GM12891 (cell line): Measurements from ENCODE around the gene FSD1.

ENCODE experiments used
- POLR2A ChIP-seq: IDR thresholded peaks from 2 replicates; pipeline ENCODE4 v1.6.1; 2011; ENCODE audit warnings: low read depth, low read length, control low read depth
- POLR2AphosphoS5 ChIP-seq: IDR thresholded peaks from 2 replicates; pipeline ENCODE4 v1.6.1; 2011; ENCODE audit warnings: low read depth, low read length, control low read depth
- TAF1 ChIP-seq: IDR thresholded peaks from 2 replicates; pipeline ENCODE4 v1.6.1; 2011; ENCODE audit warnings: low read depth, low read length, control low read depth

DNA sequence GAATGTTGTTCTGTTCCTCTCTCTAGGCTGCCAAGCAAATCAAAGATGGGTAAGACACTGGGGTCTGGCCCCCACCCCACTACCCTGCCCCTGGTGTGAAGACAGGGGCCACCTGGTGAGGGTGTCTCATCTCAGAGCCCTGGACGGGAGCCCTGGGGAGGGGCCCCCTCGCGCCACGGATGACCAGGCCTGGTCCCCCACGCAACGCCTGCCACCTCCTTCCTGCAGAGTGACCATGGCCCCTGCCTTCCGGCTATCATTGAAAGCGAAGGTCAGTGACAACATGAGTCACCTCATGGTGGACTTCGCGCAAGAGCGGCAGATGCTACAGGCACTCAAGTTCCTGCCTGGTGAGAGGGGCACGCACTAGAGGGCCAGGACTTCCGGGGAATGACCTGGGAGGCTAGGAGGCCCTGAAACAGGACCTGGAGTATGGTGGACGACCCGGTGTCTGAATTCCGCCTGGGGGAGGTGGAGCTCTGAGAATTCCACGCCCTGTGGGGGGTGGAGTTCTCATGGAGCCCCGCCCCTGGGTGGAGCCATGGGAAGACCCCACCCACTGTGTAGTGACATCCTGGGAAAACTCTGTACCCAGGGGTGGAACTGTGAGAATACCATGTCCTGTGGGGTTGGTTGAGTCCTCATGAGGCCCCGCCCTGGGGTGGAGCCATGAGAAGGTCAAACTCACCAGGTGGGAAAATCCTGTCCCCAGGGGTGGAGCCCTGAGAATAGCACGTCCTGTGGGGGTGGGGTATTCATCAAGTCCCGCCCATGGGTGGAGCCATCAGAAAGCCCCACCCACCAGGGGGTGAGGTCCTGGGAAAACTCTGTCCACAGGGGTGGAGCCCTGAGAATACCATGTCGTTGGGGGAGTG is 6.1 kb downstream of the FSD1 start:
- TF ChIP-seq POLR2A = no peak
- TF ChIP-seq POLR2AphosphoS5 = no peak
- TF ChIP-seq TAF1 = no peak
